Activated T-cell treated with anti-CD3 and anti-CD28 coated beads, Interleukin-2, amount 50 U/mL, for 24 hours (primary cell): ENCODE data around the gene BLOC1S5.

ENCODE experiments used
- DNase-seq: peaks from one replicate; pipeline ENCODE4 v3.0.0-alpha.2; 2020
- H3K27ac Mint-ChIP-seq: 2 replicates; pipeline ENCODE4 v1.8.0; 2020; ENCODE audit warnings: mild to moderate bottlenecking, mixed read lengths
- H3K27me3 Mint-ChIP-seq: 2 replicates; pipeline ENCODE4 v1.8.0; 2020; ENCODE audit warnings: mixed read lengths
- H3K36me3 Mint-ChIP-seq: 2 replicates; pipeline ENCODE4 v1.8.0; 2020; ENCODE audit warnings: low read depth, mixed read lengths
- H3K4me1 Mint-ChIP-seq: 2 replicates; pipeline ENCODE4 v1.8.0; 2020; ENCODE audit warnings: low read depth, mixed read lengths
- H3K4me3 Mint-ChIP-seq: 2 replicates; pipeline ENCODE4 v1.8.0; 2020; ENCODE audit warnings: mild to moderate bottlenecking, moderate library complexity, mixed read lengths
- H3K9me3 Mint-ChIP-seq: 2 replicates; pipeline ENCODE4 v1.8.0; 2020; ENCODE audit warnings: mixed read lengths

The BLOC1S5 gene, protein sequence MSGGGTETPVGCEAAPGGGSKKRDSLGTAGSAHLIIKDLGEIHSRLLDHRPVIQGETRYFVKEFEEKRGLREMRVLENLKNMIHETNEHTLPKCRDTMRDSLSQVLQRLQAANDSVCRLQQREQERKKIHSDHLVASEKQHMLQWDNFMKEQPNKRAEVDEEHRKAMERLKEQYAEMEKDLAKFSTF

DNA sequence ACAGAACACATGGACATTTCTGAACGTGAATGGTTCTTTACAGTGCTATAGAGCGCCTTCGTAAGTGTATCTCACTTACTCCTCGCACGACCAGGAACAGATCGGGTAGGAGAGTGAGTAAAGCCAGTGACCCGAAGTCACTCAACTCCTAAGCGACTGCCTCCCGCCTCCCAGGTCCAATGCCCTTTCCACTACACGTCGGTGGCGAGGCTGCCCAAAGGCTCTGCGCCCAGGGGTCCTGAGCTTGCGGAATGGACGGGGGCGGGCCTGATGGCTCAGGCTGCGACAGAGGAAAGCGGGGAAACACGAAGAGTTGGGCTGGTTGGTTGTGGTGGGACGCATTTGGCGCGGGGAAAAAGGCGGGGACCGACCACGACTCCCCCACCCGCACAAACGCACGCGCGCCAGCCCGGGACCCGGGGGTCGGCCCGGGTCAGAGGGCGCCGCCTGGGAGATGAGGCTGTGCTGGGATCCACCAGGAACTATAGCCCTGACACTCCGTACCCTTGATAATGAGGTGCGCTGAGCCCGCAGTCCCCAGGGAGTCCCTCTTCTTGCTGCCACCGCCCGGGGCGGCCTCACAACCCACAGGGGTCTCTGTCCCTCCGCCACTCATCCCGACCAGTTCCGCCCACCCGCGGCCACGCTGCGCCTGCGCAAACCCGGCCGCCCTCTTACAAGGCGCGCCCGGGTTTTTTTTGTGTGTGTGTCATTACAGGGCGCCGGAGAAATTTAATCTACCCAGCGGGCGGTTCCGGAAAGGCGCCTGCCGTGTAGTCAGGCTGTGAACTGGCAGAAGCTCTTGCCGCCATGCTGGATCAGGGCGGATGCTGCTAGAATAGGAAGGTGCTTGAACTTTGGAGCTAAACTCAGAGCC lies at the start of gene BLOC1S5:
TSS of gene BLOC1S5 (minus strand) at position 629 of the 877 bp plus-strand sequence. CDS start at position 616, 13 bp downstream.
- peak within 1 kb of the TSS; percentile 92 for H3K4me3 Mint-ChIP-seq
- peak; percentile 98 for DNase-seq
- H3K36me3 Mint-ChIP-seq, result peaks cover 31% of the 10 kb centered on the region
- peak within 1 kb of the TSS; percentile 97 for H3K27ac Mint-ChIP-seq
- H3K4me1 Mint-ChIP-seq, result peaks cover 32% of the 10 kb centered on the region
- no peaks in the 10 kb centered on the region for H3K27me3 Mint-ChIP-seq
- H3K9me3 Mint-ChIP-seq, result no peaks in the 10 kb centered on the region

DNA sequence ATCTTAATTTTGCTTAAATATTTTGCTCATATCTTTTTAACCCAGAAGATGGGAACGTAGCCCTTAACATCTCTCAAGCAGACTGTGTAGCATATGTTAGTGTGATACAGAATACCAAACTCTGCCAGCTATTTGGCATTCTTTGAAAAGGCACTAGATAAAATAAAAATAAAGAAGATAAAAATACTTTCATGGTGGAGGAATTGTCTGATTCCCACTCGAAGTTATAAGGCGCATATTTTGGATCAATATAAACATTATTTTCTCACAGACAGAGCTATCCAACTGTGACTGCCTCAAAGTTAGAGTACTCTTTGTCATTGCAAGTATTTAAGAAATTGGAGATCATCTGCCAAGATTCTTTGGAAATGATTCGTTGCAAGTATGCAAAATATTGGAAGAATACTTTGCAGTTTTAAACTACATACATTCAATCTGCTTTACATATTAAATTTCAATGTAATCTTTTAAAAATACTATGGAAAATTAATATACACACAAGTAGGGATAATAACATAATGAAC lies 49.0 kb upstream of the BLOC1S5 start:
- no peaks in the 10 kb centered on the region for H3K4me1 Mint-ChIP-seq
- no peak for DNase-seq
- no peak overlapping the region for H3K4me3 Mint-ChIP-seq
- no peaks in the 10 kb centered on the region for H3K9me3 Mint-ChIP-seq
- no peak overlapping the region for H3K27ac Mint-ChIP-seq
- H3K36me3 Mint-ChIP-seq, result no peaks in the 10 kb centered on the region
- peaks cover 25% of the 10 kb centered on the region for H3K27me3 Mint-ChIP-seq

DNA sequence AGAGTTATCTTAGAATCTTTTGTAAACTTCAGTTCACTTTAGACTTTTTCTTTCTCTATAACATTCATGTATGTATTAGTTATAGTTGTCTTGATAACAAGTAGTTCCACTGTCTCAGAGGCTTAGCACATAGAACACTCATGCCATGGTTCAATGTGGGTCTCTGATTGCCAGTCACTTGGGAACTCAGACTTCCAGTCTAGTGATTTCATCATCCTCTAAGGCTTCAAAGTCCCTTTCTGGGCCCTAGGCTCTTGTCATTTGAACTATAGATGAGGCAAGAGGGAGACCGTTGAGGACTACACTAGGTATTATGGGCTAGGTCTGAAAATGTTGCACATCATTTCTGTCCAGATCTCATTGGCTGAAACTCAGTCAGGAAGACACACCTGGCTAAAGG lies 46.5 kb upstream of the BLOC1S5 start:
- H3K27ac Mint-ChIP-seq, result no peak overlapping the region
- no peak for DNase-seq
- no peak overlapping the region for H3K4me3 Mint-ChIP-seq
- peaks cover 44% of the 10 kb centered on the region for H3K27me3 Mint-ChIP-seq
- H3K4me1 Mint-ChIP-seq, result no peaks in the 10 kb centered on the region
- no peaks in the 10 kb centered on the region for H3K36me3 Mint-ChIP-seq
- H3K9me3 Mint-ChIP-seq, result no peaks in the 10 kb centered on the region

DNA sequence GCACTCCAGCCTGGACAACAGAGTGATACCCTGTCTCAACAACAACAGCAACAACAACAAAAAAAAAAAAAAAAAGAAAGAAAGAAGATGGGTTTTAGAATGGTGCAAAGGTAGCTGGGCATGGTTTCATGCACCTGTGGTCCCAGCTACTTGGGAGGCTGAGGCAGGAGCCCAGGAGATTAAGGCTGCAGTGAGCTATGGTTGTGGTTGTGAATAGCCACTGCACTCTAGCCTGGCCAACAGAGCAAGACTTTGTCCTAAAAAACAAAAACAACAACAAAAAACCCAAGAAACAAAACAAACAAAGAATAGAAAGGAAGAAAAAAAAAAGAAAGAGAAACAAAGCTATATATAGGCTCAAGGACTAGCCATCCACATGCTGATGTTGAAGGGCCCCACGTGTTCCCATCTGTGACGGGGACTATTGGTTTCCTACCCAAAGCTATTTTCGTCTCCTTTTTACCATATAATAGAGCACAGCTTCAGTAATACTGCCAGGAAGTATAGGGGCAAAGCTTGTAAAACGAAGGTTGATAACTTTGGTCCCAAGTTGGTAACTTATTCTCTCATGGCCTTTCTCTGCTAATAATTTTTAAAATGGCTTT lies 46.0 kb upstream of the BLOC1S5 start:
- H3K36me3 Mint-ChIP-seq, result no peaks in the 10 kb centered on the region
- H3K4me1 Mint-ChIP-seq, result no peaks in the 10 kb centered on the region
- H3K4me3 Mint-ChIP-seq, result no peak overlapping the region
- DNase-seq, result no peak
- H3K9me3 Mint-ChIP-seq, result no peaks in the 10 kb centered on the region
- no peak overlapping the region for H3K27ac Mint-ChIP-seq
- peaks cover 44% of the 10 kb centered on the region for H3K27me3 Mint-ChIP-seq

DNA sequence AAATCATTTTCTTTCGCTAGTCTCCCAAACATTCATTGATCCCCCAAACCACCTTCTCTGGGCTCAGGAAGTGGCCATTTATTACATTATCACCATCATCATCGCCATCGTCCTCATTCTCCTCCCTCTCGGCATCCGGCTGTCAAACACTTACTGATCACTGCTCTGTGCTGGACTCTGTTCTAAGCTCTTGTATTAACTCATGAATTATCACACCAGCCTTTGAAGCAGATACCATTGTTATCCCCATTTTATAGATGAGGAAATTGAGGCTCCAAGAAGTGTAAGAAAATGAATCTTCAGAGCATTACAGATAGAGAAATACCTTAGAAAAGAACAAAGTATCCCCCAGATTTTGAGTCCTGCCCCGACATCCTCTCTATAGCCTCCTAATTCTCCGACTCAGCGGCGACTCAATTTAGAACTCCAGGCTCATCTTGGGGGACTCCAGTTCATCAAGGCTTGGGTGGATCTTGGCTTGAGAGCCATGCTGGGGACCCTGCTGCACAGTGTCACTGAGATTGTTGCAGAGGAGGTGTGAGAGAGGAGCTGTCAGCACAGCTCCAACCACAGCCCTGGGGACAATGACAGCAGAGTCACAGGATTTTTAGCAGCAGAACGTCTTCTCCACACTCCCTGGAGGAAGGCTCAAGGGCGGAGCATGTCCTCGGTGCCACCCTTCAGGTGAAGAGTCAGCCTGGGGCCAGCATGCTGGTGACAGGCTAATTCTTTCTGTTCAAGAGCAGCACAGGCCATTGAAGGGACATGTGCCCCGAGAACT lies 44.8 kb upstream of the BLOC1S5 start:
- Mint-ChIP-seq H3K27ac (no peak overlapping the region), H3K9me3 (no peaks in the 10 kb centered on the region), H3K27me3 (peaks cover 44% of the 10 kb centered on the region), H3K36me3 (no peaks in the 10 kb centered on the region), H3K4me3 (no peak overlapping the region), H3K4me1 (no peaks in the 10 kb centered on the region)
- DNase-seq, result no peak

DNA sequence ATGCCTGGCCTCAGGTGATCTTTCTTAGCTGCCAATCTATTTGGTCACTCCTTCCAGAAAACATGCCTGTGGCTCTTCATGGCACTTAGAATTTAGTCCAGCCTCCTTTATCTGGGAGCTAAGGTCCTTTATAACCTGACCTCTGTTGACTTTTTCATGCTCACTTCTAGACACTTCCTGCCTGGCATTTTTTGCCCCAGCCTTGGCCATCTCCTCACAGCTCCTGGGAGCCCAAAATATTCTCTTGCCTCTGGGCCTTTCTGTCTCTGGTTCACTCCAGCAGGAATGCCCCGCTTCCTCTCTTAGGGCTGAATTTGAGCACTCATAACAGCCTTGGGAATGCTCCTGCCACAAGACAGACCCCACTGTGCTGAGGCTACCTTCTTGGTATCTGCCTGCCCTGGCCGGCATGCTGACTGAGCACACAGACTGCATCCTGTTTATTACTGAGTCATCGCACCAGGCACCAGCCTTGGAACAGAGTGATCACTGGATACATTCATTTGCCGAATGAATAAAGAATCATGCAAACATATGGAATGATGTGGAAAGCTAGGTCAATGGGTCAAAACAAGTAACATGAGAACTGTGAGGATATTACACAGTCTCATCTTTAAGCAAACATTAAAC lies 44.0 kb upstream of the BLOC1S5 start:
- Mint-ChIP-seq H3K4me1 (no peaks in the 10 kb centered on the region), H3K9me3 (no peaks in the 10 kb centered on the region), H3K27ac (no peak overlapping the region), H3K4me3 (no peak overlapping the region), H3K27me3 (peaks cover 43% of the 10 kb centered on the region), H3K36me3 (no peaks in the 10 kb centered on the region)
- no peak for DNase-seq

DNA sequence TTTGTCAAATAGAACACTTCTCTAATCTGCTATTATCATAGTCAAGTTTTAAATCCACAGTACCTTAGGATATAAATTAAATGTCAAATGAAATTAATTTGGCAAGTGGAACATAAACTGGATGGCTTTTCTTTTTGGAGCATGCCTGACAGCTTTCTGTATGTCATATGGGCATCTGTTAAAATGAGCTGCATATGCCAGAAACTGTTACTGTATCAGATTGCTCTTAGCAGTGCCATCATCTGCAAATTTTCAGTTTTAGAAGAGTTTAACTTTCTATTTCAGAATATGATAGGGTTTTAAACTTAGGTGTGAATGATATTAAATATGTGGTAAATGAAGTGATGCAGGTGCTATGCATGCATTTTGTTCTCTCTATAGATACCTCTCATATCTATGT lies 41.6 kb upstream of the BLOC1S5 start:
- Mint-ChIP-seq H3K9me3 (no peaks in the 10 kb centered on the region), H3K4me3 (no peak overlapping the region), H3K36me3 (peaks cover 13% of the 10 kb centered on the region), H3K4me1 (peaks cover 10% of the 10 kb centered on the region), H3K27ac (no peak overlapping the region), H3K27me3 (peaks cover 37% of the 10 kb centered on the region)
- DNase-seq, result no peak

DNA sequence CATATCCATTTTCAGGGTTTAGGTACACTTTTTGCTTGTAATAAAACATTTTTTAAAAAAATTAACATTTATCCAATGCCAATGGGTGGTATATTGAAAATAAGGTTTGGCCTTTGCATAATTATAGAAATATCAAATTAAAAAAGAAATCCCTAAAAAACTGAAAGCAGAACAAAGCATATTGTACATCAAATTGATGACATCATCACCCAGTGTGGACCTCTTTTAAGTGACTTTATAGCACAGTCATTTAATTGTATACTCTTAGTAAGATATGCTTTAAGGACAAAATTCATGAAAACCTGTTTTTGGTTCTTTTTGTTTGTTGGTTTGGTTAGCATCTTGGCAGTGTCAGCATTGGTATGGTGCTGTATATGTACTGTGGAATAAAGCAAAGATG lies 39.5 kb upstream of the BLOC1S5 start:
- Mint-ChIP-seq H3K27me3 (peaks cover 27% of the 10 kb centered on the region), H3K4me3 (no peak overlapping the region), H3K9me3 (no peaks in the 10 kb centered on the region), H3K4me1 (peaks cover 26% of the 10 kb centered on the region), H3K27ac (no peak overlapping the region), H3K36me3 (peaks cover 33% of the 10 kb centered on the region)
- DNase-seq, result no peak

DNA sequence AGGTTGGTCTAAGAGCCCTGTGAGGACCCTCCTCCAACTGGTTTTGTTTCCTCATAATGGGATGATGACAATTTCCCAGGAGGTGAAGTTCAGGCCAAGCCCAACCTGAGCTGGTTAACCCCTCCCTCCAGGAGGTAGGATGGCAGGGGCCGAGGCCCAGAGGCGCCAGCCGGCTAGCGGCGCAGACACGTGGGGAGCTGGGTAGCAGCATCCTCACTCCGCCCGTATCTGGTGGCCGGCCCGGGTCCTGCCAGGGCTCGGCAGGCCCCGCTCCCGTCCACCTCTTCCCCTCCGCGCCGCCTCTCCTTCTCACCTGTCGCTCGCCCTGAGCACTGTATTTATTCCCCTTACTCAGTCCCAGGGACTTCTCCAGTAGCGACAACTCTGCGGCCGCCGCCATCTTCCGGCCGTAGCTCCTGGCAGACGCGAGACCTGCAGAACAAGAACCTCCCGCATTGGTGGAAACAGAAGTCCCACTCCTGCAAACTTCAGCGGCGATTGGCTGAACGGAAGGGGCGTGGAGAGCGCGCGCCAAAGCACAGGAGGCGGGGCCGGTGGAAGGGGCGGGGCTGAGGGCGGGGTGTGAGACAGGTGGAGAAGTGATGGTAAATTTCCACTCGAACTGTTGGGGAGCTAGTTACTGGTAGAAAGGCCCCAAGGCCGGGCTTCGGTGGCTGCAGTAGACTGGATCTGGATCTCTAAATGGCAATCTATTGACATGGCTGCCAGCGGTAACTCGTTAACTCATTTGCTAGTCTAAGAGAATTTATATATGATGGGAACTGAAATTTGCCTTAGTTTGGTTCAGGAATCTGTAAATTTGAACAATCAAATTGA lies 38.2 kb upstream of the BLOC1S5 start, which contains the start of gene EEF1E1:
TSS of gene EEF1E1 (minus strand) at position 427 of the 837 bp plus-strand sequence. CDS start at position 400, 27 bp downstream.
- no peaks in the 10 kb centered on the region for H3K9me3 Mint-ChIP-seq
- peak within 1 kb of the TSS; percentile 97 for H3K27ac Mint-ChIP-seq
- DNase-seq, result peak; percentile 98
- H3K4me3 Mint-ChIP-seq, result peak within 1 kb of the TSS; percentile 95
- H3K27me3 Mint-ChIP-seq, result peaks cover 16% of the 10 kb centered on the region
- H3K4me1 Mint-ChIP-seq, result peaks cover 32% of the 10 kb centered on the region
- peaks cover 44% of the 10 kb centered on the region for H3K36me3 Mint-ChIP-seq

DNA sequence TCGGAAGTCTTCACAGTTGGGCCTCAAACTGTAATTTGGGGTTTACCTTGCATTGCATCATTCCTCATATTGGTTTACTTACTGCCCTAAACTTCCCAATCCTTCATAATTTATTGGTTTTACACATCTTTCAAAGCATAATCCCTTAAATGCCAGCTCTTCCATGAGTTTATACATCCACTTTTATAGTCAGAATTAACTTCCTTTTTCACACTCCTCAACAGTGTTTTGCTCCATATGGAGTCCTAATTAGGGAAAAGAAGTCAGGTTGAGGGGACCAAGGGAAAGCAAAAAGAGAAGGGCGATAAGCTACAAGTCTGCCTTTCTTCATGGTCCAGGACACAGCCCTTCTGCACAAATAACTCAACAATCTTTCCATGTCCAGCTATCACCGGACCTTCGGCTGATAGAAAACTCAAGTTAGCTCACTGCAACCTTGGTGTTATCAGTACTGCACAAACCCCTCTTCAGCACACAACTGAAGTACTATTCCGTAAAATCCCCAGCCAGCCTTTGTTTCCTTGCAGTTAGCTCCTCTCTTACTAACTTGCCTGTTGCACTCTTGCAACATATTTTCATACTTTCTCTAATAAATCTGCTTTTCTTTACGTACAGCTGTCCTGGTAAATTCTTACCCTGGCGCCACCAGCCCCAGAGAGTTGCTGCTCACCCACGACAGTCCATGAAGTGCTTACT lies 36.1 kb upstream of the BLOC1S5 start:
- peak overlapping the region; percentile 68 for H3K4me3 Mint-ChIP-seq
- peak overlapping the region; percentile 64 for H3K27ac Mint-ChIP-seq
- peaks cover 3% of the 10 kb centered on the region for H3K27me3 Mint-ChIP-seq
- DNase-seq, result no peak
- no peaks in the 10 kb centered on the region for H3K9me3 Mint-ChIP-seq
- H3K36me3 Mint-ChIP-seq, result peaks cover 63% of the 10 kb centered on the region
- peaks cover 40% of the 10 kb centered on the region for H3K4me1 Mint-ChIP-seq

DNA sequence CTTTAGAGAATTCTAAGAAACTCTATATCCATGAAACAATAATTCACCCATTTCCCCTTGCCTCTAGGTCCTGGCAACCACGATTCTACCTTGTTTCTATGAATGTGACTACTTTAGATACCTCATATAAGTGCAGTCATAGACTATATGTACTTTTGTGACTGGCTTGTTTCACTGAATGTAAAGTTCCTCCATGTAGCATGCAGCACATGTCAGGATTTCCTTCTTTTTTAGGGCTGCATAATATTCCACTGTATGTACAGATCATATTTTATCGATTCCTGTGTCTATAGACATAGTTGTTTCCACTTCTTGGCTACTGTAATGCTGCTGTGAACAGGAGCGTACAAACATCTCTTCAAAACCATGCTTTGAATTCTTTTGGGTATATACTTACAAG lies 26.5 kb upstream of the BLOC1S5 start:
- no peak overlapping the region for H3K27ac Mint-ChIP-seq
- no peak for DNase-seq
- H3K27me3 Mint-ChIP-seq, result no peaks in the 10 kb centered on the region
- H3K4me1 Mint-ChIP-seq, result peaks cover 23% of the 10 kb centered on the region
- H3K4me3 Mint-ChIP-seq, result no peak overlapping the region
- H3K9me3 Mint-ChIP-seq, result peaks cover 7% of the 10 kb centered on the region
- H3K36me3 Mint-ChIP-seq, result peaks cover 90% of the 10 kb centered on the region

DNA sequence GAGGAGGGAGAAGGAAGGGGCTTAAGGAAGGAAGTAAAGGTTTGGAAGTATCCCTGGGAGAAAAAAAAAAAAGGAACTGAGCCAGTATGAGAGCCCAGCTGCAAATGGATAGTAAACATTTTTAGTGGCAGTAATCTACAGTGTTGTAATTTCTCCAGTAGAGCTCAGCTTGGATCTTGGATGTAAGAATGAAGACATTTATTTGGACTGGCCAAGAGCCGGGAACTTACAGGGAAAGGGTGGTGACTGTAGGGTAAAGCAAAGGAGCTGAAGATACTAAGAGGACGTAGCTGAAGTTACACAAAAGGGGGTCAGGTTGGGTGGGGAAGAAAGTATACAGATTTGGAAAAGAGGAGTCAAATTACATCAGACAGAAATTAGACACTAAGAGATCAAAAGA lies 24.7 kb upstream of the BLOC1S5 start:
- H3K27me3 Mint-ChIP-seq, result no peaks in the 10 kb centered on the region
- DNase-seq, result no peak
- H3K9me3 Mint-ChIP-seq, result peaks cover 7% of the 10 kb centered on the region
- no peak overlapping the region for H3K27ac Mint-ChIP-seq
- peaks cover 91% of the 10 kb centered on the region for H3K36me3 Mint-ChIP-seq
- H3K4me1 Mint-ChIP-seq, result peaks cover 25% of the 10 kb centered on the region
- no peak overlapping the region for H3K4me3 Mint-ChIP-seq
